Sigmoid colon (tissue), 3 donors: ENCODE results near the gene FILIP1L.

ENCODE experiments used
- POLR2A ChIP-seq, 2 donors: fragments of 450-650 bp; IDR thresholded peaks; one replicate each; pipeline ENCODE4 v1.6.1; 2016; ENCODE audit warnings: antibody characterized with exemption in 2 of 2, mild to moderate bottlenecking in 2 of 2, moderate library complexity in 2 of 2
- TF ChIP-seq, protein P1 (sequence below), 4 experiments: fragments of 450-650 bp in 3 of 4; fragments of 200-600 bp in 1 of 4; IDR thresholded peaks; one replicate each; pipeline ENCODE4 v1.5.1; 2016 to 2019; ENCODE audit warnings: antibody characterized with exemption in 4 of 4, mild to moderate bottlenecking in 3 of 4, moderate library complexity in 2 of 4

DNA sequence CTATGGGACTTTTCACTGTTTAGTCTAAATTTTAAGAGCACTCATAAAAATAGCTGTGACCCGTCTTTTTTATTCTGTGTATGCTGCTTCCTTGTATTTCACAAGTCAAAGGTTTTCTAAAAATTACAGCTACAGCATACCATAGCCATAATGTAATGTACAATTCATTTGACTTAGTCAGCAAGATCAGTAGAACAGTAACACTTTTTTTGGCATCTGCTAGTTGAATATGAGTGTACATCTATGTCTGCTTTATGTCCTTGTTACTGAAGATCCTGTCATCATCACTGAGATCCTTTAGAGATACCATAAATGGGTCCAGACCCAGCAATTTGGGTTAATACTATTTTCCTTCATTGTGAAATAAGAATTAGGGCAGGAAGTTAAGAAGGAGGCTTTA lies 254.5 kb downstream of the FILIP1L start:
- TF ChIP-seq, protein P1, sequence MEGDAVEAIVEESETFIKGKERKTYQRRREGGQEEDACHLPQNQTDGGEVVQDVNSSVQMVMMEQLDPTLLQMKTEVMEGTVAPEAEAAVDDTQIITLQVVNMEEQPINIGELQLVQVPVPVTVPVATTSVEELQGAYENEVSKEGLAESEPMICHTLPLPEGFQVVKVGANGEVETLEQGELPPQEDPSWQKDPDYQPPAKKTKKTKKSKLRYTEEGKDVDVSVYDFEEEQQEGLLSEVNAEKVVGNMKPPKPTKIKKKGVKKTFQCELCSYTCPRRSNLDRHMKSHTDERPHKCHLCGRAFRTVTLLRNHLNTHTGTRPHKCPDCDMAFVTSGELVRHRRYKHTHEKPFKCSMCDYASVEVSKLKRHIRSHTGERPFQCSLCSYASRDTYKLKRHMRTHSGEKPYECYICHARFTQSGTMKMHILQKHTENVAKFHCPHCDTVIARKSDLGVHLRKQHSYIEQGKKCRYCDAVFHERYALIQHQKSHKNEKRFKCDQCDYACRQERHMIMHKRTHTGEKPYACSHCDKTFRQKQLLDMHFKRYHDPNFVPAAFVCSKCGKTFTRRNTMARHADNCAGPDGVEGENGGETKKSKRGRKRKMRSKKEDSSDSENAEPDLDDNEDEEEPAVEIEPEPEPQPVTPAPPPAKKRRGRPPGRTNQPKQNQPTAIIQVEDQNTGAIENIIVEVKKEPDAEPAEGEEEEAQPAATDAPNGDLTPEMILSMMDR (IDR thresholded peaks at IDR 0.05), result no peak
- TF ChIP-seq POLR2A (IDR thresholded peaks at IDR 0.05), result no peak
